EL (cell line): ENCODE data around the gene GLRA3.
"Not testable (repeated sequence)": the region's sequence is repeated elsewhere in the genome, so short reads cannot be mapped to it uniquely, and the experiment has no call there.

Experiments
- DNase-seq: peaks from one replicate; pipeline ENCODE4 v3.0.0-alpha.2; 2016

The GLRA3 gene

DNA sequence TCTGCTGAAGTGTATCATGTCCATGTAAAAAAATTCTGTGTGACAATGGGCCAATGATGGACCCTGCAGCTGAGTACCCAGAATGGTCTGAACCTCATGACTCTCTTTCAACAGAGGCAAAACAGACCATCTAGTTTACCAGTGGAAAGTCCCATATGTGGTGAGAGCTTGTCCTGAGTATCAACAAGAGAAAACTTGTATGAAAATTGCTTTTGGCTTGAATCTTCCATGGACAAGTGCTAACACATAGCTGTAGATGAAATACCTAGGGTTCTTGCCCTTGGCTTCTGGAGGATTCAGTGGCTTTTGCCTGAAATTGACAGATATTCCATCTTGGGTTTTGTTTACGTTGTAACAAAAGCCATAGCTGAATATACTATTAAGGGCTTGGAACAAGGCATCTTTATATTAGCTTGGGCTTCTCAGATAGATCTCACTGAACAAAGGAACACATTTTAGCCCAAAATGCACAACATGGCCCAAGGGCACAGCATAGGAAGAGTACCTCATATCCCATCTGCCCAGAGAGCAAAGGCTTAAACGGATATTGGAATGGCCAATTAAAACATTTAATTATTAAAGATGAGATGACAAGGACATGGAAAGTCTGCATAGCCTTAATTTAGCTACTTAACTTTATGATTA is 178.2 kb downstream of the GLRA3 start:
- DNase-seq, result no peak

- no peak for DNase-seq
These were observed 180.2 kb downstream of the GLRA3 start for GRCh38 chr4:174648812-174649211.

- no peak for DNase-seq
These were observed 182.7 kb downstream of the GLRA3 start for GRCh38 chr4:174646326-174646725.

GRCh38 chr4:174640146-174640545 is 188.9 kb downstream of the GLRA3 start:
- DNase-seq, result no peak

- DNase-seq, result no peak
These were observed 193.3 kb downstream of the GLRA3 start for GRCh38 chr4:174635732-174636131.

DNA sequence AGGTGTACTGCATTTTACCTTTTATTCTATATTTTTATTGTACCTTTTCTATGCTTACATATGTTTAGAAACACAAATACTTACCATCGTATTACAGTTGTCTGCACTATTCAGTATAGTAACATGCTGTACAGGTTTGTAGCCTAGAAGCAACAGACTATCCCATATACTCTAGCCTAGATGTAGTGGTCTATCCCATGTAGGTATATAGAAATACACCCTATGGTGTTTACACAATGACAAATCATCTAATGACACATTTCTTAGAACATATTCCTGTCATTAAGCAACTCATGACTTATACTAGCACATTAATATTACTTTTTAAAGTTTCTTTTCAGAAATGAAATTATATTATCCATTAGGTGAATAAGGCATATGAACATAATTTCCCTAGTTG is 195.6 kb downstream of the GLRA3 start:
- no peak for DNase-seq

DNA sequence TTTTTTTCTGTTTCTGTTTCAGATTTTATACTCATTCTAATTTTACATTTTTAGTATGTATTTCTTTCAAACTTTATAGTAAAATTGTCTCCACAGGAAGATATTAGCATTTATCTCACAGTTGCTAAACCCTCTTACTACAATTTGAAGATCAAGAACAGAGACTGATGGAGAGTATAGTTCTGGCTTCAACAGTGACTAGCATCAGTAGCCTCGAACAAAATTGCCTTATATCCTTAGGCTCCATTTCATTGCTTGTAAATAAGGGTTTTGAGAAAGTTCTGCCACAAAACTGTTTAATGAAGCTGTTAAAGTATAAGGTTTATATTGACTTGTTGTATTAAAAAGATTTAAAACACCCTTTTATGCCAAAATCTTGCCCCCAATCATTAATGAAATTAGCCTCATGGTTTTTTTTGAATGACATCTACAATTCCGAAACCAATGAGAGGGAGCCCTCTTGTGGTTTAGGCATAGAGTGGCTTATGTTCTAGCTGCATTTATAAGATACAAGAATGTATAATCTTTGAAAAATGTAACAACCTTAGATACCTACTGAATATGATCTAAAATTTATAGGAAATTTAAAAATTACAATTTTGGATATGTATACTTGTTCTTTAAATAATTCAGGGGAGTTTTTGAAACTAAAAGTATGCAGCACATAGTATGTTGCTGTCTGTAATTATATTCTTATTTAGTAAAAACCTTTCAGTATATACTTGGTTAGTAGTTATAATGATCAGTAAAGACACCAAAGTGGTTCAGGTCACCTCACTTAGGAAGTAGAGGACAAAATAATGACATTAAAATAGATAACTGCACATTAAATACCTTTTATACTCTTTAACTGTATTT is 196.9 kb downstream of the GLRA3 start:
- DNase-seq, result peak; percentile 20

GRCh38 chr4:174629907-174630450 is 199.1 kb downstream of the GLRA3 start:
- DNase-seq, result not testable (repeated sequence)

DNA sequence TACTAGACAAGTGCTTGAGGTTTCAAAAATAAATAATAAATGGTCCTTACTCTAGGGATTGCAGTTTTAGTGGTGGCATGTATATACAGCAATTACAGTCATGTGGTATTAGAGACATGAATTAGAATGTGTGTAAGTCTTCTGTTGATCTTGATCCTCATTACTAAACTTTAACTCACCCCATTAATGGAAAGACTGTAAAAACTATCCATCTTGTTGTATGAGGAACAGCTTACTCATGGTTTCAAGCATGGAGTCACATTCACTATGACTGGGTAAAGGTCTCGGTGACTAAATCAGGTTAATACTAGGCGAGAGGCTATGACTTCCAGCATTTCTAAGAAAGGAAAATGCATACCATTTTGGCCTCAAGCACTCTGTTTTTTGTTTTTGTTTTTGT is 199.8 kb downstream of the GLRA3 start:
- DNase-seq, result no peak

- DNase-seq, result no peak
These were observed 200.9 kb downstream of the GLRA3 start for GRCh38 chr4:174628191-174628590.

DNA sequence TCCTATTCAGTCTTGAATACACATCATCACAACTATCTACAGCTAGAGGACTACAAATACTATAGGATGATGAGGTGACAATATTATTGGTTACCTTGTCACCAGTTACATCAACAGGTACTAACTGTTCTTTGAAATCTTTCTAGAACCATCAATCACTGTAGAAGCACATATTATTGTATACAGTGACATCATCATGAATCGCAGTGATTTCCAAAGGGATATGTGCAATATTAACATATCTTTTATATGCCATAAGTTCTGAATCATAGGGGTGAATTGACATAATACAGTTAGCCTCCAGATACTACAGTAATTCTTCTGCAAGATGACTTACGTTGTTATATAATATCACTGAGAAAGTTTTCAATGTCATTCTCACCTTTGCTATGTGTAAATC is 201.6 kb downstream of the GLRA3 start:
- no peak for DNase-seq

DNA sequence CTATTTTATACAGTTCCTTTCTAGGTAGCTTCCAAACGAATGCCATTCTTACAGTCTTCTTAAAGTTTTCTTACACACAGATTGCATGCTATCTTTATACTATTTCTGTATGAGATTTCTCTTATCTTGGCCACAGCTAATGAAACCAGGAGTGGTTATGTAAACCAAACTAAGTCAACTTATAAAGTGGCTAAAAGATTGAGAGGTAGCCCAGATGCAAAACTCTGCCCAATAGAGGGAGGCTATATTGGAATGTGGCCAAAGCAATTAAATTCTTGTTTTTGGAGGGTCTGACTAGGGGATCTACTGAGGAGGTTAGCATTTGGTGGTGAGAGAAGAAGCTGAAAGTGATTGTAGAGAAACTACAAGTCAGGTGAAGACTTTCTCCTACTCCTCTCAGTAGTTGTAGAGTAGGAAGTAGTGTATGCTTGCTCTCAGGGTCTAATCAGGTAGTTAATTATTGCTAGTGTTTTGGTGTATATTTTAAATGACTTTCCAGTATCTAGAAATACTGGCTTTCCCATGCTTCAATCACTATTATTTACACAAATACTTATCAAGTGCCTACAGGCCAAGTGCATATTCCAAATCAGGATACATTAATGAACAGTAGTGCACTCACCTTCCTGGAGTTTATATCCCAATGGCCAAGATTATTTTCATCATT is 202.6 kb downstream of the GLRA3 start:
- DNase-seq, result no peak

GRCh38 chr4:174616661-174617060 is 212.4 kb downstream of the GLRA3 start:
- no peak for DNase-seq

- no peak for DNase-seq
These were observed 215.1 kb downstream of the GLRA3 start for GRCh38 chr4:174613979-174614378.

DNA sequence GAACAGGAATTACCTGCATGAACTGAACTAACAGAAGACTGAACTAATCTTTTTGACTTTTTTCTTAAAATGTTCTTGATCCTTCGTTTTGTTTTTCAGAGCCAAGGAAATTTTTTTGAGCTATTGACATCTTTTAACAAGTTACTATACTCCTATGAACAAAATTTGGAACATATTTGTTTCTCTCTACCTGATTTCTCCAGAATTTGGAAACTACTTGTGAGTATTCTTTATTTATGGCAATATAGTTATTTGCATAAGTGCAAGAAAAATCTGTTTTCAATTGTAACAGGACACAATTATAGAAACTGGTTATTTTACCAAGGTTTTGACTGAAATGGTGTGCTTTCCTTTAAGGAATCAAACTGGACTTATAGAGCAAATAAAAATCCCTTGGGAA is 217.3 kb downstream of the GLRA3 start:
- DNase-seq, result no peak

GRCh38 chr4:174607792-174608191 is 221.3 kb downstream of the GLRA3 start:
- DNase-seq, result no peak

DNA sequence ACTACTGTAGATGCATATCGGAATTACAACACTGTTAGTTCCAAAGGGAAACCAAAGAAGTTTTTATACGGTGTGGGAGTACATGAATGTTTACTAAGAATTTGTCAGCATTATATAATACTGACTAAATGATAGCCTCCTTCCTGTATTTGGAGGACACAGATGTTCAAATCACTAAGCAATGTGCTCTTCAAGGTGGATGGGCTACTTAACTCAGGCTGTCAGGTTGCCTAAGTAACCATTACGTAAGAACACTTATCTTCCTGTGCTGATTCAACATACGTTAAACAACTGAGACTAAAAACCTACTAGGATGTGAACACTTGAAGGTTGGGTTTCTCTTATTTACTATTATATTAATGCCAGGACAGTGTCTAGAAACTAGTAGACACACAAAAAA is 224.8 kb downstream of the GLRA3 start:
- no peak for DNase-seq

DNA sequence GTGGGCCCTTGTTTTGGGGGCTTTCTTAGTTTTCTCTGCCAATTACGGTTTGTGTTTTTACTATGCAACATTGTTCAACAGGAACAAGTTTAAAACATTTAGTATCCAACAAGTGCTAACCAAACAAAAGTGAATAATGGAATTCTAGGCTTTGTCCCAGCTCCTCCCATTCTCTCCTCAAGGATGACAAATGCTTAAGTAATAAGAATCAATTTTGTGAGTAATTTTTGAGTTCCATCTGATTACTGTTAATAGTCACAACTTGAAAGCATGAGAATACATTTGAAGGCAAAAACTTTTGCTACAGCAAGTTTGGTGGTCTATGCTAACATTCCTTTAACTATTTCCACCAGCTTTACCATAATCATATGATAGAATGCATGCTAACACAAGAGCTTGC is 228.7 kb downstream of the GLRA3 start:
- DNase-seq, result no peak

- DNase-seq, result no peak
These were observed 230.2 kb downstream of the GLRA3 start for GRCh38 chr4:174598800-174599199.

- no peak for DNase-seq
These were observed 232.5 kb downstream of the GLRA3 start for GRCh38 chr4:174596513-174596912.

DNA sequence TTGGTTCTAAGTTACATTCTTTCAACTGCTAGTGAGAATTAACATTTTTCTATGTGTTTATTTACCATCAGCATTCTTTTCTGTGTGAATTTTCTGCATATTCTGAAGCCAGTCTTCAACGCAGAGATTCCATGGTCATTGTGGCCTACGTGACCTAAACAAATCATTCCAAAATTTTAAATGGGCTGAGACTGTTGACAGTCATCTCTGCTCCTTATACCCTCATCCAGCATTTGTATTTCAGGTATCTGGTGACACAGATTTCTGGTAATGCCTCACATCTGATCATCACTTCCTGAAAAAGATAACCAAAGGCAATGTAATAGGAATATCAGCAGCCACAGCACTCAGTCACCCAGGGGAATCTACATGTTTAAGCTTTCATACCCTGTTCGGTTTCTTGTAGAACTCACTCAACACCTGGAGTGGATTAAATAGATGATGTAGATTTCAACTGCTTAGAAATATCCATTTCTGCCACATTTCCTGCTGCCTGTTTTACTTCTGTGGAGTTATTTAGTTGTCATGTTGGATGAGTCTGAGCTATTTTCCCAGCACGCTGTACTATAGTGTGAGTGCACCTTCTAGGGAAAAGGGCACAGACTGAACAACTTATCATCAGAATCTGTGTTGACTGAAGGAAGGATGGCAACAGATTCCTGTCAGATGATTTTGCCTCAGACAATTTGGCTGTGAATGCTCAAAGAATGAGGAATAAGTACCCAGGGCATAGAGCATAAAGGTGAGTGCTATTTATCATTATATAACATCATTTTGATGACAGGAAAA is 233.7 kb downstream of the GLRA3 start:
- no peak for DNase-seq

- no peak for DNase-seq
These were observed 235.3 kb downstream of the GLRA3 start for GRCh38 chr4:174593701-174594100.

DNA sequence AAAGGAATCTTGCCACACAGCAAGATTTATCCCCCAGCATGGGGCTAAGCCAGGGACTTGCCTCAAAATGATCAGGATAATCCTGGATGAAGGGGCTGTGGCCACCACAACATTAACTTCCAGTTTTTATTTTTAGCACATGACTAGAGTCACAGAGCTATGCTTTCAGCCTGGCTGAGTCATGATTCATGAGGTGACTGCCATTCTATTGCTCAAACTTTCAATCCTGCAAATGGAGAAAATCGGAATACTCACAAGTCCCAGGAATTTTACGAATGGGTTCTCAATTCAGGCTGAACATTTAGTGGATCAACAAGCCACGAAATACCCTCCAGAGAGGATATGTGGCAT is 236.1 kb downstream of the GLRA3 start:
- DNase-seq, result peak; percentile 15
